ENCODE results near the gene ZNF667.

The ZNF667 gene

DNA sequence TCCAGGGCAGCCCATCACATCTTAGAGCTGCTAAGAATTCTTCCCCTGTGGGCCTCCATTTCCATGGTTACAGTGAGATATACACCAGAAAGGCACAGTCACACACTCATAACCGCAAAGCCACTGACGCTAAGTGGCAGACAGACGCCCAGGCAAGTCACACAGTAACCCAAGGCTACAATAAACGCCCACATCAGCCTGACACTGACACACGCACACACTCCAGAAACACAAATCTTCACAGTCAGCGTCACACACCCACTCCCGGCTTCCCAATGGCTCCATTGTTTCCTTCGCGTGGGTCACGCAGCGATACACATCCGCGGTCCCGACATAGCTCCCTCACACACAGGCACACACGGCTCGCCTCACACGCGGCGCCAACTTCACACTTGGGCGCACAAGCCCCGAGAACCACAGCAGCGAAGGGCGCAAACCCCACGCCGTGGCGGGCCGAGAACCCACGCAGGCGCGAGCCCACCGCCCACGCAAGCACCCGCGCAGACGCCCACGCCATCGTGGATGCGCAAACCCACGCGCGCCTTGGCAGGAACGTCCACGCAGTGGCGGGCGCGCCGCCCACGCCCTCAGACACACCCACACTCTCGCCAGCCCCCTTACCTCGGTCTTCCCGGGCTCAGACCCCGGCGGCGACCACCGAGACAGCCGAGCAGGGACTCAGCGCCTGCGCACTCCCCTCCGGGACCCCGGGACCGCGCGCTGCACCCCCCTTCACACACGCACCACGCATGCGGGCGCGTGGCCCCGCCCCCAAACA is at the start of gene ZNF667:
Gene ZNF667 (minus strand): TSS at position 695 of the 778 bp plus-strand sequence. CDS start 14,975 bp downstream, outside the sequence.
- peak; percentile 5 to 10 for DNase-seq (ENCODE audit: low read depth in 2 of 2)

DNA sequence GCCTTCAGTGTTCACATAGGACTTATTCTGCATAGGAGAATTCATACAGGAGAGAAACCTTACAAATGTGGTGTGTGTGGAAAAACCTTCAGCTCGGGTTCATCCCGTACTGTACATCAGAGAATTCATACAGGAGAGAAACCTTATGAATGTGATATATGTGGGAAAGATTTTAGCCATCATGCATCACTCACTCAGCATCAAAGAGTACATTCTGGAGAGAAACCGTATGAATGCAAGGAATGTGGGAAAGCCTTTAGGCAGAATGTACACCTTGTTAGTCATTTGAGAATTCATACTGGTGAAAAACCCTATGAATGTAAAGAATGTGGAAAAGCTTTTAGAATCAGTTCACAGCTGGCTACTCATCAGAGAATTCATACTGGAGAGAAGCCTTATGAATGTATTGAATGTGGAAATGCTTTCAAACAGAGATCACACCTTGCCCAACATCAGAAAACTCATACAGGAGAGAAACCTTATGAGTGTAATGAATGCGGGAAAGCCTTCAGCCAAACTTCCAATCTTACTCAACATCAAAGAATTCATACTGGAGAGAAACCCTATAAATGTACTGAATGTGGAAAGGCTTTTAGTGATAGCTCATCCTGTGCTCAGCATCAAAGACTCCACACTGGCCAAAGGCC is 48.2 kb upstream of the ZNF667 start:
- no peak for DNase-seq (ENCODE audit: low read depth in 2 of 2)

DNA sequence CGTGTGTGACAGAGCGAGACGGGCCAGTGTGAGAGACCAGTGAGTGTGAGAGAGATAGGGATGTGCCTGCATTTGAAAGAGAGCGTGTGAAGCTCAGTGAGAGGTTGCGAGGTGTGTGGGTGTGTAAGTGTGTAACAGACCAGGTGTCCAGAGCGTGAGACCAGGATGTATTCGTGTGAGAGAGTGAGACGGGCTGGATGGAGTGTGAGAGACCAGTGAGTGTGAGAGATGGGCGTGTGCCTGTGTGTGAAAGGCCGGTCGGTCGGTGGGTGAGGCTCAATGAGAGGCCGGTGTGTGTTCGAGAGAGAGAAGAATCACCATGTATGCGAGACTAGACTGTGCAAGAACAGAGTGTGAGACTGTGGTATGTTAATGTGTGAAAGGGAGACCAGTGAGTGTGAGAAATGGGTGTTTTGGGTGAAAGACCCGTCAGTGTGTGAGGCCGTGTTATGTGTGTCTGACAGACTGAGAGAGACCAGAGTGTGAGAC is 31.2 kb upstream of the ZNF667 start:
- no peak for DNase-seq (ENCODE audit: low read depth in 2 of 2)

DNA sequence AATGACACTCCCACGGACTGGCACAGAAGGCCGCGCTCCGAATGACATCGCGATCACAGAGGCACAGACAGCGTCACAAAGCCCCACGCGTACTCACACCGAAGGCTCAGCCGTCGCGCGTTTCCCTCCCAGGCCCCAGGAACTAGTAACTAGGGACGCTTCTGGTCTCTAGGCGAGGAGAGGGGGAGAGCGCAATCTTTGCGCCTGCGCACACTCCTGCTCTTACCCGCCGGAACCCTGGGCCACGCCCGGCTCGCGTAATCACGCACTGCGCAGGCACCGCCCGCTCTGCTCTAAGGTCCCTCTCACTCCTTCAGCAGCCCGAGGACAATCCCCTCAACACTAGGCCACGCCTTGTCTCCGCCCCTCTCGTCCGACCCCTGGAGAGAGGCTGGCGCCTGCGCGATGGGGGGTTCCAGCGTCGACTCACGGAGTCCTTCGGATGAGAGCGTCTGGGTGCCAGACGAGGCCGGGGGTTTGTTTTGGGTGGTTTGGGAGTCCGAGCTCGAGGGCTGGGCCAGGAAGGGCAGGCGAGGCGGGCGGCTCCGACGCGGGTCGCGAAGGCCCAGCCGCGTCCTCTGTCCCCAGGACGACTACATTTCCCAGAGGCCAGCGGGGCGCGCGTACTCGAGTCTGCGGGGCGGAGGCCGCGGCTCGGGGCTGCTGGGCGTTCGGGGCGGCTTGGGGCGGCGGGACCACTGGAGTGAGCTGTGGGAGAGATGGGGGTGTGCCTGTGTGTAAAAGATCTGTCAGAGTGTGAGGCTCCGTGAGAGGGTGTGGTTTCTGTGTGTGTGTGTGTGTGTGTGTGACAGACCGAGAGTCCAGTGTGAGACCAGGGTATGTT is 30.5 kb upstream of the ZNF667 start, which contains the start of gene ZNF471:
Gene ZNF471 (plus strand): TSS at position 410 of the 844 bp plus-strand sequence. CDS start 3,717 bp downstream, outside the sequence.
- DNase-seq (ENCODE audit: low read depth in 2 of 2), result peak; percentile 71 to 81

DNA sequence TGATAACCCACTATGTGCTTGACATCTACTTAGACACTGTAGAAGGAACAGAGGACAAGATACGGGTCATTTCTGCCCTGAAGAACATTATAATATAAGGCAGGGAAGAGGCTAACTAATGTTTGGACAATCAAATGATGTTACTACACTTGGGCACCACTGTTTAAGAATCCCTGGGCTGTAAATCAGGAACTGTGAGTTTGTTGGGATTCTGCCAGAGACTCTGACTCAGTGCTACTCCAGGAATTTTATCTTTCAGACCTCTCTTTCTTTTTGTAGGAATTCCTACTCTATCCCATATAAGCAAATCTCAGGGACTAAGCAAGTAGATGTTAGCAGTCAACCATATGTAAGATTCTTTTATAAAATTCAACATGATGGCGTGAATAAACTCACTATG is 27.4 kb upstream of the ZNF667 start:
- no peak for DNase-seq (ENCODE audit: low read depth in 2 of 2)

DNA sequence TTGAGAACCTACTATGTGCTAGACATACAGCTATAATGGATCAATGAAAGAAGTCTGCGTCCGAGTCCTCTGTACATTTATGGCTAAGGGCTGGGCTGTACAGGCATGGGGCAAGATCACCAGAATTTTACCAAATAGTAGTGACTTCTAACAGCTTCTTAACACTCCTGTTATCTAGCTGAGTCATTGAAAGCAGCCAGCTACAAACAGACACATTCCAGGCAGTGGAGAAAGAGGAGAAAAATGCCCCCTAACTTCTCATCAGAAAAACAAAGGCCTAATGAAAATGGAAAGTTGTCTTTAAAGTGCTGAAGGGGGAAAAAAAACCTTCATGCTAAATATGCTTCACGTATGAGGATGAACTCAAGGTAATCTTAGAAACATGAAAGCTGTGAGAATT is 14.3 kb upstream of the ZNF667 start:
- DNase-seq (ENCODE audit: low read depth in 2 of 2), result no peak

DNA sequence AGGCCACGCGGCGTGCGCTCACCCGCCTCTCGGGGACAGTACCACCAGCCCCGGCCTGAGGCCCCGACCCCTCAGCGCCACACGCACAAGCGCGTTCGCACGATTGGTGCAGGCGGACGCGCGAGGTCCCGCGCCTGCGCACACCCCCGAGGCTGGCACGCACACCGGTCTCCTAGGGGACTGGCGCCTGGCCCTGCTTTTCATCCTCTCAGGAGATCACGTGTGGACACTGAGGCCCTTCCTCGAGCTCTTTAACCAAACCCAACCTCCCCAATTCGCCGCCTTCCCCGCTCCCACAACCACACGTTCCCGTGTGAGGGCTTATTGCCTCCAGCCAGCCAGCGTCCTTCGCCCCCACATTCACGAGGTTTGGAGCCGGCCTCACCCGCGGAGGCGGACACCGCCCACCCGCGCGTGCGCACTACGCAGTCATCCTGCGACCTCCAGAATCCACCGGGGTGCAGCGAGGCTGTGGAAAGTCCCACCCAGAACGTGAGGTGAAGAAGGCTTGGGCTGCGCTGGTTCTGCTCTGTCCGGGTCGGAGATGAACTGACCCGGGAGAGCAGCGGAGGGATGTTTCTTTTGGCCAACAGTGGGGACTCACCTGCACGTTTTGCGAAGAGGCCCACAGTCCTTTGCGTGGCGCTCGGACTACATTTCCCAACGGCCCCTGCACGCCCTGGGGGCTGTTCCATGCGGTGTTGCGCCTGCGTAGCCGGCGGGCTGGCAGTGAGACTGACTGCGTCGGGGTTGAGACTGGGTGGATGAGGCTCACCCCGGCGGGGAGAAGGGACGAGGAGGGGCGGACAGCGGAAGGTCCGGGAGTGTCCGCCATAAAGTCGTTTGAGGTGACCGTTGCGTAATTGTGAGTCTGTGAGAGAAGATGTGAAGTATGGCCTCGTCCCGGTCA is 539 bp upstream of the ZNF667 start:
- DNase-seq (ENCODE audit: low read depth in 2 of 2), result peak; percentile 50 to 55

DNA sequence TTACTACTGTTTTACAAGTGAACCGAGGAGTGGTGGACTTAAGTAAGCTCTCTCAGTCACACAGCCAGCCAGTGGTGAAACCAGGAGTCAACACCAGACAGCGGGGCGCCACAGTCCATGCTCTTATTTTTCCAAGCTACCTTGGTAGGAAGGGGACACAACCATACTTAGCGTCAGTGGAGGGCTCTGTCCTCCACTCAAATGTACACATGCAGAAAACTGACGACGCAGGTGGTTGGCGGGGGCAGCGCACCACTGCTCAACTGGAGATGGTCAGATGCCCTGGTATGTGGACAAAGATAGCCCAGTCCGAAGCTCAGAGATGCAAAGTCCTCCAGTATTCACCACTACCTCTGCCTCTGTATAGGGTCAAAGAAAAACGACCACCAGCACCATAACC is 1.1 kb downstream of the ZNF667 start:
- DNase-seq (ENCODE audit: low read depth in 2 of 2), result no peak

DNA sequence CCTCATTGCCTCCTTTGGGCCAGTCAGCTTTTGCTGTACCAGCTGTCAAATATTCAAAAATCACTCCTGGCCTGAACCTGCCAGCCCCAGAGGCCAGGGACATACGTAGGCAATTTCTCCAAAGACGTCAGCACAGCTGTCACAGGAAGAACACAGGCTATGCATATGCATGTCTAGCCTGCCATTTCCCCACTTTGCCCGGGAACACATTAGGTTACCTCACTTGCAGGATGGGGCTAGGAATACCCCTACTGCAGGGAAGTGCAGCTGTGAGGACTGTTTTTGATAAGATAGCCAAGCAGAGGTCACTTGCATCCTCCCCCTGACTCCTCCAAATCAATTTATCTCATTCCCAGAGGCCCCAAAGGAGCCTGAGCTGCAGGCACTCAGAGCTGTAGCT is 2.8 kb downstream of the ZNF667 start:
- no peak for DNase-seq (ENCODE audit: low read depth in 2 of 2)

DNA sequence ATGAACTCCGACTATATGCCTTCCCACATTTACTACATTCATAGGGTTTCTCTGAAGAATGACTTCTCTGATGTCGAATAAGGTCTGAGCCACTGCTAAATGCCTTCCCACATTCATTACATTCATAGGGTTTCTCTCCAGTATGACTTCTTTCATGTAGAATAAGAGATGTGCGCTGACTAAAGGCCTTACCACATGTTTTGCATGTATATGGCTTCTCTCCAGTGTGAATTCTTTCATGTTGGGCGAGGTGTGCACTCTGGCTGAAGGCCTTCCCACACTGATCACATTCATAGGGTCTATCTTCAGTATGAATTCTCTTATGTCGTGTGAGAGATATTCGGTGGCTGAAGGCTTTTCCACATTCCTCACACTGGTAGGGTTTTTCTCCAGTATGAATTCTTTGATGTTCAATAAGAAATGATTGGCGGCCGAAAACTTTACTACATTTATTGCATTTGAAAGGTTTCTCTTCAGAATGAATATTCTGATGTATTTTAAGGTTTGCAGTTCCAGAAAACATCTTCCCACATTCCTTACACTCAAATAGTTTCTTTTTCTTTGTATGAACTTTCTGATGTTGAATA is 35.8 kb downstream of the ZNF667 start:
- no peak for DNase-seq (ENCODE audit: low read depth in 2 of 2)

DNA sequence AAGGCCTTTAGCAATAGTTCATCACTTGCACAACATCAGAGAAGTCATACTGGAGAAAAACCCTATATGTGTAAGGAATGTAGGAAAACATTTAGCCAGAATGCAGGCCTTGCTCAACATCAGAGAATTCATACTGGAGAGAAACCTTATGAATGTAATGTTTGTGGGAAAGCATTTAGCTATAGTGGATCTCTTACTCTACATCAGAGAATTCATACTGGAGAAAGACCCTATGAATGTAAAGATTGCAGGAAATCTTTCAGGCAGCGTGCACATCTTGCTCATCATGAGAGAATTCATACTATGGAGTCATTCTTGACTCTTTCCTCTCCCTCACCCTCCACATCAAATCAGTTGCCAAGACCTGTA is 53.2 kb downstream of the ZNF667 start:
- DNase-seq (ENCODE audit: low read depth in 2 of 2), result no peak

DNA sequence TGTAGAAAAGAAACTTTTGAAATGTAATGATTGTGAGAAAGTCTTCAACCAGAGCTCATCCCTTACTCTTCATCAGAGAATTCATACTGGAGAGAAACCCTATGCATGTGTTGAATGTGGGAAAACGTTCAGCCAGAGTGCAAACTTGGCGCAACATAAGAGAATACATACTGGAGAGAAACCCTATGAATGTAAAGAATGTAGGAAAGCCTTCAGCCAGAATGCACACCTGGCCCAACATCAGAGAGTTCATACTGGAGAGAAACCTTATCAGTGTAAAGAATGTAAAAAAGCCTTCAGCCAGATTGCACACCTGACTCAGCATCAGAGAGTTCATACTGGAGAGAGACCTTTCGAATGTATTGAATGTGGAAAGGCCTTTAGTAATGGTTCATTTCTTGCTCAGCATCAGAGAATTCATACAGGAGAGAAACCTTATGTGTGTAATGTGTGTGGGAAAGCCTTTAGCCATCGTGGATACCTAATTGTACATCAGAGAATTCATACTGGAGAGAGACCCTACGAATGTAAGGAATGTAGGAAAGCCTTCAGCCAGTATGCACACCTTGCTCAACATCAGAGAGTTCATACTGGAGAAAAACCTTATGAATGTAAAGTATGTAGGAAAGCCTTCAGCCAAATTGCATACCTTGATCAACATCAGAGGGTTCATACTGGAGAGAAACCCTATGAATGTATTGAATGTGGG is 53.7 kb downstream of the ZNF667 start:
- DNase-seq (ENCODE audit: low read depth in 2 of 2), result no peak

DNA sequence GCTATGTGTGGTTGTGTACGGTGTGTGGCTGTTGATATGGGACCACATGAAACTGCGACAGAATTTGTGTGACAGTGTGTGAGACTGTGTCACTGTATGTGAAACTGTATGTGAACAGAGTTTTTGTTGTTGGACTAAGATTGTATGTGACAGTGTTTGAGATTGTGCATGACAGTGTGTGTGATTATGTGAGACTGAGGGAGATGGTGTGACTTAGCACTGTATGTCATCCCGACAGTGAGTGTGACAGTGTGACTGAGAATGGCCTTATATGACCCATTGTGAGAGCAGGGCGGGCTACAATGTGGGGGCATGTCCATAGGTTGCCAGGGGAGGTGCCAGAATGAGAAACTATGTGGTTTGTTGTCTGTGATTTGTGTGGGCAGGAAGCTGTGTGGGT is 72.1 kb downstream of the ZNF667 start:
- no peak for DNase-seq (ENCODE audit: low read depth in 2 of 2)

DNA sequence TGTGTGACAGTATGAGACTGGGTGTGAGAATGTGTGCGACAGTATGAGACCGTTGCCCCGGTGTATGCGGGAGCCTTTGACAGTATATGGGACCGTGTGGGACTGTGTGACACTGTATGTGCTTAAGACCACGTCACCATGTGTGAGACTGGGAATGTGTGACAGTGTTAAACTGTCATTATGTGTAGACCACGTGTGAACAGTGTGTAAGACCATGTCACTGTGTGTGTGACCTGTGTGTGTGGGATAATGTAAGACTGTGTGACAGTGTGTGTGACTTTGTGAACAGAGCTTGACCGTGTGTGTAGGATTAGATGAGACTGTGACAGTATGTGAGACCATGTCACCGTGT is 72.5 kb downstream of the ZNF667 start:
- no peak for DNase-seq (ENCODE audit: low read depth in 2 of 2)

DNA sequence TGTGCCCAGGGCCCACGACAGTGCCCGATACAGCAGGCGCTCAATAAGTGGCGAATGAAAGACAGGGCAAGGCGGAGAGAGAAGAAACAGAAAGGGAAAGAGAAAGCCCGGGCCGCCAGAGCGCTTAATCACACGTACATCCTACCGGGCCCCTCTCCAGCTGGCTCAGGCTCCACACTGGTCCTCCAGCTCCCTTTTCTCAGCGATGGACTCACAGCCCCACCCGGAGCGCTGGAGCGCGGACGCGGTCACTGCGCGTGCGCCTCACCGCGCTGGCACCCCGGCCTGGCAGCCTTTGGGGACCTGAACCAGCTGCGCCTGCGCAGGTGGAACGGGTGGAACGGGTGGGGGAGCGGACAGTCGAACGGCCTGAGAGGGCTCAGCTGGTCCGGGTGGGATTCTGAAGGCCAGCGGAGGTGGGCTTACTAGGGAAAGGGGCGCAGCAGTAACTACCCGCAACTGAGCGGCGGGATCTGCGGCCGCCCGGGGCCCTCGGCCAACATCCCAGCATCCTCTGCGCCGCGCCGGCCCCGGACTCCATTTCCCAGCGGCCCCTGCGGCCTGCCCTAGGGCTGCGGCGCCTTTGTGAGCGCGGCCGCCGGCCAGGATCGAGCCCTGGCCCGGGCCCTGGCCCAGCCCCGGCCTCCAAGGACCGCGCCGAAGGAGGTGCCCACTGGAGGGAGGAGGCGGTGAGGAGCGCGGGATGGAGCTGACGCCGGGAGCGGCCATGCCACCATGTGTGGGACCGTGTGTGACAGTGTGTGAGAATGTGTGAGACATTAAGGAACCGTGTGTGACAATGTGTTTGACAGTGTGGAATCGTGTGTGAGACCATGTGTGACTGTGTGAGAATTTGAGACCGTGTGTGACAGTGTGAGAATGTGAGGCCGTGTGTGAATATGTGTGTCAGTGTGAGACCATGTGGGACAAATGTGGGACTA is 73.1 kb downstream of the ZNF667 start, which contains the start of gene ZNF583:
Gene ZNF583 (plus strand): TSS at position 569 of the 941 bp plus-strand sequence. CDS start 2,783 bp downstream, outside the sequence.
- peak; percentile 84 to 87 for DNase-seq (ENCODE audit: low read depth in 2 of 2)

DNA sequence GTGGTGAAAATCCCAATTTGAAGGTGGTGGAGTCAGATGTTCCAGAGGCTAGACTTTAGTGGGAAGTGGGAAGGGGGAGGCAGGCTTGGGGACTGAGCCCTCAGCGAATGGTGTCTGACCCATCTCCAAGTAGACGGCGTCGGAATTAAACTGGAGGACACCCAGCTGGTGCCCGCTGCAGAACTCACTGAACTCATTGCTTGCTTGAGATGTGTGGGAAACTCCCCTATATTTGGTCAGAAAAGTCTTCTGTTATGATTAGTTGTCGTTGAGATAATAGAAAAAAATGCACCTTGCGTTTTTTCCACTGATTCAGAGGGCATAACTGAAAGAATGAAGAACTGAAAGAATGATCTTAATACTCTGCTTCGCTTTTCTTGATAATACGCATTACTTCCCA is 73.9 kb downstream of the ZNF667 start:
- peak in 1 of 2 donors; percentile 1 for DNase-seq (ENCODE audit: low read depth in 2 of 2)

DNA sequence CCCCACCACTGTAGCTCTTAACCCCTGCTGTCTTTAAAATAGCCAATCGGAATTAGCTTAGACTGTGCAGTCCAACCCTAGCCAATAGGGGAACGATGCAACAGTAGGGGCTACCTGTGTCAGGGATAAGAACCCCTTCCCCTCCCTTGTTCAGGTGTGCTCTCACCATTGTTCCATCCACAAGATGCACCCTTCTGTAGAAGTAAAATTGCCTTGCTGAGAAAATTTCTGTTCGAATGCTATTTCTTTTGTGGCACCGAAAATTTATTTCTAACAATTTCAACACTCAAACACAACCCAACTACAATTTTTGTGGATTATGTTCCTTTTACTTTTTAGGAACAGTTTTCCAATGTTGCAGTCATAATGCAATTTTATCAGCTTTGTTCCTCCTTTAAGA is 76.7 kb downstream of the ZNF667 start:
- no peak for DNase-seq (ENCODE audit: low read depth in 2 of 2)

DNA sequence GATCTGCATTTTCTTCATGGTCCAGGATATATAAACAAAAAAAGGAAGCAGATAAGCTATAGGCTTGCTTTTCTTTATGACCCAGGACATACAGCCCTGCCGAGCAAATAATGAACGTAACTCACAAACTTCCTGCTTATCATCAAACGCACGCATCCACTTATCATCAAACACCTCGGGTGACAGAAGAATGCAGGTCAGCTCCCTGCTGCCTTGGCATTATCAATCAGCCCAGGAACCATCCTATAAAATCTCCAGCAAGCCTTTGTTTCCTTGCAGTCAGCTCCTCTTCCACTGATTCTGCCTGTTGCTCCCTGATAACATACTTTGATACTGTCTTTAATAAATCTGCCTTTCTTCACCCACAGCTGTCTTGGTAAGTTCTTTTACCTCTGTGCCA is 78.3 kb downstream of the ZNF667 start:
- no peak for DNase-seq (ENCODE audit: low read depth in 2 of 2)
